ENCODE measurements around the gene WNT7A. TPM values are rescaled to one million over a fixed set of nuclear protein-coding genes. Genes with fewer than 3 reads are reported as not detected.

Gene WNT7A
- total RNA-seq, 3 donors from 2014 or later: not detected

- Histone ChIP-seq H3K4me3 (no peak overlapping the region), H3K27me3 (no peaks in the 10 kb centered on the region), H3K4me1 (peaks cover 5 to 10% of the 10 kb centered on the region in 2 donors), H3K27ac (no peak overlapping the region), H3K36me3 (no peaks in the 10 kb centered on the region), H3K9me3 (no peaks in the 10 kb centered on the region)
- TF ChIP-seq POLR2A (IDR thresholded peaks at IDR 0.05) (no peak), POLR2AphosphoS5 (IDR thresholded peaks at IDR 0.05) (no peak), CTCF (IDR thresholded peaks at IDR 0.05) (no peak)
- intact Hi-C loops (cut with DNase I; ENCODE audit: low total_unique reads): loop anchor here (10.0 kb wide), 1 partner anchor 231 kb away; the partner anchor contains the start of genes CHCHD4 and TMEM43
- no peak for DNase-seq (ENCODE audit: low spot score in 2 of 2)
Observed at GRCh38 chr3:13894096-13894806, 14.4 kb upstream of the WNT7A start.

- no peaks in the 10 kb centered on the region for H3K27me3 ChIP-seq
- H3K4me3 ChIP-seq: no peak overlapping the region
- TF ChIP-seq CTCF (IDR thresholded peaks at IDR 0.05) (no peak), POLR2A (IDR thresholded peaks at IDR 0.05) (no peak), POLR2AphosphoS5 (IDR thresholded peaks at IDR 0.05) (no peak)
- H3K4me1 ChIP-seq: peaks cover 5 to 10% of the 10 kb centered on the region in 2 donors
- no peaks in the 10 kb centered on the region for H3K9me3 ChIP-seq
- intact Hi-C loops (cut with DNase I; ENCODE audit: low total_unique reads): loop anchor here (10.0 kb wide), 1 partner anchor 232 kb away; the partner anchor contains the start of genes CHCHD4 and TMEM43
- DNase-seq (ENCODE audit: low spot score in 2 of 2): no peak
- H3K27ac ChIP-seq: no peak overlapping the region
- H3K36me3 ChIP-seq: no peaks in the 10 kb centered on the region
Observed at GRCh38 chr3:13892304-13892703, 12.4 kb upstream of the WNT7A start.

- intact Hi-C loops (cut with DNase I; ENCODE audit: low total_unique reads): loop anchor here (10.0 kb wide), 1 partner anchor 233 kb away; the partner anchor contains the start of genes CHCHD4 and TMEM43
- no peak overlapping the region for H3K27ac ChIP-seq
- no peak for DNase-seq (ENCODE audit: low spot score in 2 of 2)
- H3K4me3 ChIP-seq: no peak overlapping the region
- H3K4me1 ChIP-seq: peaks cover 5 to 6% of the 10 kb centered on the region in 2 donors
- TF ChIP-seq POLR2A (IDR thresholded peaks at IDR 0.05) (no peak), POLR2AphosphoS5 (IDR thresholded peaks at IDR 0.05) (no peak), CTCF (IDR thresholded peaks at IDR 0.05) (no peak)
- no peaks in the 10 kb centered on the region for H3K36me3 ChIP-seq
- H3K9me3 ChIP-seq: no peaks in the 10 kb centered on the region
- H3K27me3 ChIP-seq: no peaks in the 10 kb centered on the region
Observed at GRCh38 chr3:13891492-13892073, 11.7 kb upstream of the WNT7A start.

- Histone ChIP-seq H3K27me3 (no peaks in the 10 kb centered on the region), H3K4me3 (no peak overlapping the region), H3K36me3 (no peaks in the 10 kb centered on the region), H3K27ac (no peak overlapping the region), H3K9me3 (no peaks in the 10 kb centered on the region), H3K4me1 (no peaks in the 10 kb centered on the region)
- DNase-seq (ENCODE audit: low spot score in 2 of 2): no peak
- TF ChIP-seq POLR2A (IDR thresholded peaks at IDR 0.05) (no peak), CTCF (IDR thresholded peaks at IDR 0.05) (no peak), POLR2AphosphoS5 (IDR thresholded peaks at IDR 0.05) (no peak)
- intact Hi-C loops (cut with DNase I; ENCODE audit: low total_unique reads): loop anchor here (10.0 kb wide), 1 partner anchor 234 kb away; the partner anchor contains the start of genes CHCHD4 and TMEM43
Observed at GRCh38 chr3:13891017-13891392, 11.1 kb upstream of the WNT7A start.

Data from breast epithelium (tissue), 4 donors.